ENCODE data around the gene EBLN2.

Gene EBLN2

DNA sequence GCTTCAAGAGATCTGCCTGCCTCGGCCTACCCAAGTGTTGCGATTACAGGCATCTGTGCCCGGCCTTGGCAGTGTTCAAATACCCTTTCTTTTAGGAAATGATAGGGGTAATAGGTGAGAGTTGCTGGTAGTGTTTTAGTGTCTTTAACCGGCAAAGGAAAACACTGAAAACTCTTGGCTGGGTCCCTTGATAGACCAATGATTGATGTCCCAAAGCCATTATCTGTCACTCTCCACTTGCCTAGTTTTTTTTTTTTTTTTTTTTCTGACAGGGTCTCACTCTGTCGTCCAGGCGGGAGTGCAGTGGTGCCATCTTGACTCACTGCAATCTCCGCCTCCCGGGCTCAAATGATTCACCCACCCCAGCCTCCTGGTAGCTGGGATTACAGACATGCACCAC, 19.7 kb downstream of the EBLN2 start:
- no peak for DNase-seq (ENCODE audit: low spot score)
- in situ Hi-C loops (cut with MboI; ENCODE audit: low pct_unique_long_range_greater_than_20kb, low sequenced_read_pairs, unreplicated experiment), result loop anchor here (10.0 to 25.0 kb wide), 3 partner anchors 136 to 1369 kb away; no protein-coding TSS in a partner anchor
- TF ChIP-seq, protein P1, sequence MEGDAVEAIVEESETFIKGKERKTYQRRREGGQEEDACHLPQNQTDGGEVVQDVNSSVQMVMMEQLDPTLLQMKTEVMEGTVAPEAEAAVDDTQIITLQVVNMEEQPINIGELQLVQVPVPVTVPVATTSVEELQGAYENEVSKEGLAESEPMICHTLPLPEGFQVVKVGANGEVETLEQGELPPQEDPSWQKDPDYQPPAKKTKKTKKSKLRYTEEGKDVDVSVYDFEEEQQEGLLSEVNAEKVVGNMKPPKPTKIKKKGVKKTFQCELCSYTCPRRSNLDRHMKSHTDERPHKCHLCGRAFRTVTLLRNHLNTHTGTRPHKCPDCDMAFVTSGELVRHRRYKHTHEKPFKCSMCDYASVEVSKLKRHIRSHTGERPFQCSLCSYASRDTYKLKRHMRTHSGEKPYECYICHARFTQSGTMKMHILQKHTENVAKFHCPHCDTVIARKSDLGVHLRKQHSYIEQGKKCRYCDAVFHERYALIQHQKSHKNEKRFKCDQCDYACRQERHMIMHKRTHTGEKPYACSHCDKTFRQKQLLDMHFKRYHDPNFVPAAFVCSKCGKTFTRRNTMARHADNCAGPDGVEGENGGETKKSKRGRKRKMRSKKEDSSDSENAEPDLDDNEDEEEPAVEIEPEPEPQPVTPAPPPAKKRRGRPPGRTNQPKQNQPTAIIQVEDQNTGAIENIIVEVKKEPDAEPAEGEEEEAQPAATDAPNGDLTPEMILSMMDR (IDR thresholded peaks at IDR 0.05; ENCODE audit: extremely low read depth, insufficient read depth, missing control alignments), result no peak

DNA sequence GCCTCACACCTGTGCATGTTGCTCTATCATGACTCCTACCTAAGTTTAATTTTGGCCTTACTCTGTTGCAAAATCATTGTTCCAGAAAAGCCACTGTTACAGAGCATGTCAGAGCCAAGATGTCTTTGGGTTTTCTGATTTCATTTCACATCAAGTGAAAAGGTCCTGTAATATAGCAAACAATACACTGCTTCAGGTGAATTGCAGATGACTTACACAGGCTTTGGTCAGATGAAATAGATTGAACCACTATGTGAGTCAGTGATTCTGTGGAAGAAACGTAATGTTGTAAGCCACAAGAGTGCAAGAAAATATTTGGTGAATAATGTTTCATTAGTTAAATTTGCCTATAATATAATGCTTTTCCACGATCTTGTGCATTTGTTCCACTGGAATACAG, 22.7 kb downstream of the EBLN2 start:
- no peak for DNase-seq (ENCODE audit: low spot score)
- in situ Hi-C loops (cut with MboI; ENCODE audit: low pct_unique_long_range_greater_than_20kb, low sequenced_read_pairs, unreplicated experiment), result loop anchor here (10.0 to 25.0 kb wide), 3 partner anchors 139 to 1372 kb away; no protein-coding TSS in a partner anchor
- TF ChIP-seq, protein P1 (IDR thresholded peaks at IDR 0.05; ENCODE audit: extremely low read depth, insufficient read depth, missing control alignments), result no peak

DNA sequence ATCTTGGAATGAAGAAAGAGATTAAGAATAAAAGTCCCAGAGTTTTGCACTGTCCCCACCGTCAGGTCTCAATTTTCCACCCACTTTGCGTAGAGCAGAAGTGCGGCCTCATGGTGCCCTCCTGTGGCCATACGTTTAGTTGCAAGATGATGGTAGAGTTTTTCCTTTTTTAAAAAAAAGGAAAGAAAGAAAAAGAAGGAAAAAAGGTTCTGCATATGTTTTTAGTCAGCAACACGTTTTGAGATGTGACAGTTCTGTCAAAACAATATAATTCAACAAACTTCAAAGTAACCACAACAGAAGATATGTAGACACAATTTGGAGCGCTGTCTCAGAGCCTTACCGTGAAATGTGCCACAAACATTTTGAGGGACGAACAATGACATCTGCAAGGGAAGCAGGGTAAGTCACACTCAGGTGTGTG, 24.6 kb downstream of the EBLN2 start:
- peak; percentile 51 for DNase-seq (ENCODE audit: low spot score)
- in situ Hi-C loops (cut with MboI; ENCODE audit: low pct_unique_long_range_greater_than_20kb, low sequenced_read_pairs, unreplicated experiment), result loop anchor here (10.0 to 25.0 kb wide), 3 partner anchors 141 to 1374 kb away; no protein-coding TSS in a partner anchor
- TF ChIP-seq, protein P1 (IDR thresholded peaks at IDR 0.05; ENCODE audit: extremely low read depth, insufficient read depth, missing control alignments), result peak; percentile 82

DNA sequence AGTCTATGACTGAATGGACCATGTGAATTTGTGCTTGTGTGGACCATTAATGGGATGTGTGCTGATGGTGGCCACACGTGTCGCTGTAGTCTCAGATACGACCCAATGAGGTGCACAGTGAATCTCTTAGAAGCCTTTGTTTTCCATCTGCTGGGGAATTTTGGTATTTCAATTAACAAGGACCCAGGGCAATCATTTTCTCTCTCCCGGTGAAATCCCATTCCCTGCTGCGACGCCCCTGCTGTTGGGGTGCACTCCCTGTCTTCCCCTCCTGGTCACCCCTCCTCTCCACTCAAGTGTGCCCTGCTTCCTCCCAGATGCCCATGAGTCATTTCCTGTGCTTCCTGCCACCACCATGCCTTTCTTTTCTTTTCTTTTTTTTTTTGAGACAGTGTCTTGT, 32.7 kb downstream of the EBLN2 start:
- TF ChIP-seq, protein P1 (IDR thresholded peaks at IDR 0.05; ENCODE audit: extremely low read depth, insufficient read depth, missing control alignments), result peak; percentile 2
- in situ Hi-C loops (cut with MboI; ENCODE audit: low pct_unique_long_range_greater_than_20kb, low sequenced_read_pairs, unreplicated experiment), result loop anchor here (25.0 kb wide), 2 partner anchors 1232 to 1382 kb away; no protein-coding TSS in a partner anchor
- DNase-seq (ENCODE audit: low spot score), result peak; percentile 40

DNA sequence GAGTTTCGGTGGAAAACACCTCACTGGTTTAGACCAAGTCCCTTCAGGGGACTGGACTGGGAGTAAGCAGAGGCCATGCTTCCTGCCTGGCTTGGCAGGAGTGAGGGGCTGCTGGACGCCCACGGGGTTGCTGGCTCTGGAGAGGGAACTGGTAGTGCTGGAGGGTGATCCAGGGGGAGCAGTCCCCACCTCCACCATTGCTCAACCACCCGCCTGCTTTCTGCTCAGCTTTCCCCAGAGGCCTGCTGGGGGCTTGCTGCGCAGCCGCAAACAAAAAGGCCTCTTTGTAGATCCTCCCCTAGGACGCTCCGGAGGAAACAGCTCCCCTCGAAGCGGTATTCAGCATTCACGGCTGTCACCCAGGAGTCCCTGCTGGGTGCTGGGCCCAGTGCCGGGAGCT, 33.5 kb downstream of the EBLN2 start:
- in situ Hi-C loops (cut with MboI; ENCODE audit: low pct_unique_long_range_greater_than_20kb, low sequenced_read_pairs, unreplicated experiment), result loop anchor here (25.0 kb wide), 2 partner anchors 1233 to 1383 kb away; no protein-coding TSS in a partner anchor
- TF ChIP-seq, protein P1 (IDR thresholded peaks at IDR 0.05; ENCODE audit: extremely low read depth, insufficient read depth, missing control alignments), result no peak
- no peak for DNase-seq (ENCODE audit: low spot score)

DNA sequence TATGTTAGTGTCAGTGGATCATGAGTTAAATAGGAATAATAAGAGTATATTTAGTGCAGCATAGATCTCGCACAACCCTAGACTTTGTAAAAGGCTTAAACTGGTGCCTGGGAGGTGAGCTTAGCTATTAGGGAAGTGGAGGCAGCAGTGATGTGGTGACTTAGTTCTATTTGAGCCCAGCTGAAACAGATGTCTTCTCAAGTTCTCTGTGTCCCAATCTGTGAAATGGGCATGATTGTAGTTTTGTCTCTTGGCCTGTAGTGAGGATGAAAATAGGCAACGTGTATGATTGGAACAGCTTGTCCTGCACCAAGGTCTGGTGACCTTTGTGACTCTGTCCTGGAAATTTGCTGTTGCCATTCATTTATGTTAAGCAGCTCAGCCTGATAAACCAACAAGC, 34.7 kb downstream of the EBLN2 start:
- in situ Hi-C loops (cut with MboI; ENCODE audit: low pct_unique_long_range_greater_than_20kb, low sequenced_read_pairs, unreplicated experiment), result loop anchor here (25.0 kb wide), 2 partner anchors 1234 to 1384 kb away; no protein-coding TSS in a partner anchor
- TF ChIP-seq, protein P1 (IDR thresholded peaks at IDR 0.05; ENCODE audit: extremely low read depth, insufficient read depth, missing control alignments), result no peak
- DNase-seq (ENCODE audit: low spot score), result no peak
